Loucy (cell line): ENCODE measurements around the gene GPHN.

Experiments used
- CTCF ChIP-seq: fragments of 200-600 bp; sonication (generic); conservative IDR thresholded peaks from 2 replicates; pipeline ENCODE4 v1.5.1; 2014; ENCODE audit warnings: mild to moderate bottlenecking, antibody characterized with exemption, low read length
- EZH2phosphoT487 ChIP-seq: fragments of 200-600 bp; IDR thresholded peaks from 2 replicates; pipeline ENCODE4 v1.6.1; 2018; ENCODE audit warnings: antibody characterized with exemption, mild to moderate bottlenecking, moderate library complexity, borderline replicate concordance

GRCh38 chr14:66782853-66783252, 274.9 kb downstream of the GPHN start:
- TF ChIP-seq CTCF (0 out of 2 replicates have a peak, but pooled peaks have one; percentile 21), EZH2phosphoT487 (no peak)
